T-helper 17 cell (primary cell): ENCODE results near the gene TRIM37. TPM values are rescaled to one million over a fixed set of nuclear protein-coding genes. Genes with fewer than 3 reads are reported as not detected.

Experiments used
- ATAC-seq: fragments of 150-1000 bp; cut with Tn5 transposase; 2 replicates; pipeline ENCODE4 v1.10.0; 2021; ENCODE audit warnings: mild to moderate bottlenecking, moderate library complexity
- DNase-seq, 3 donors: peaks; one replicate each; pipeline versions ENCODE4 v3.0.0 to v3.0.0-alpha.2; 2020 to 2021
- H3K9me3 ChIP-seq: one replicate; pipeline ENCODE4 v1.7.0; 2013; ENCODE audit warnings: low read length, mild to moderate bottlenecking; ENCODE audit not compliant: control insufficient read depth, poor library complexity, severe bottlenecking
- H3K27ac Mint-ChIP-seq: one replicate; pipeline ENCODE4 v1.8.0; 2022; ENCODE audit warnings: mild to moderate bottlenecking, moderate library complexity, mixed read lengths
- H3K27me3 Mint-ChIP-seq: one replicate; pipeline ENCODE4 v1.8.0; 2022; ENCODE audit warnings: mixed read lengths
- H3K36me3 Mint-ChIP-seq: one replicate; pipeline ENCODE4 v1.8.0; 2022; ENCODE audit warnings: low read depth, mixed read lengths
- H3K4me1 Mint-ChIP-seq: one replicate; pipeline ENCODE4 v1.8.0; 2022; ENCODE audit warnings: mild to moderate bottlenecking, mixed read lengths
- H3K4me3 Mint-ChIP-seq: one replicate; pipeline ENCODE4 v1.8.0; 2022; ENCODE audit warnings: mild to moderate bottlenecking, moderate library complexity, mixed read lengths
- total RNA-seq, 4 donors: library from RNA in 2 of 4; stranded (reverse) in 2 of 4; gene quantifications; one replicate each; pipeline ENCODE4 v1.2.3 and lab custom pipeline; 2022 to 2026

Gene TRIM37, protein sequence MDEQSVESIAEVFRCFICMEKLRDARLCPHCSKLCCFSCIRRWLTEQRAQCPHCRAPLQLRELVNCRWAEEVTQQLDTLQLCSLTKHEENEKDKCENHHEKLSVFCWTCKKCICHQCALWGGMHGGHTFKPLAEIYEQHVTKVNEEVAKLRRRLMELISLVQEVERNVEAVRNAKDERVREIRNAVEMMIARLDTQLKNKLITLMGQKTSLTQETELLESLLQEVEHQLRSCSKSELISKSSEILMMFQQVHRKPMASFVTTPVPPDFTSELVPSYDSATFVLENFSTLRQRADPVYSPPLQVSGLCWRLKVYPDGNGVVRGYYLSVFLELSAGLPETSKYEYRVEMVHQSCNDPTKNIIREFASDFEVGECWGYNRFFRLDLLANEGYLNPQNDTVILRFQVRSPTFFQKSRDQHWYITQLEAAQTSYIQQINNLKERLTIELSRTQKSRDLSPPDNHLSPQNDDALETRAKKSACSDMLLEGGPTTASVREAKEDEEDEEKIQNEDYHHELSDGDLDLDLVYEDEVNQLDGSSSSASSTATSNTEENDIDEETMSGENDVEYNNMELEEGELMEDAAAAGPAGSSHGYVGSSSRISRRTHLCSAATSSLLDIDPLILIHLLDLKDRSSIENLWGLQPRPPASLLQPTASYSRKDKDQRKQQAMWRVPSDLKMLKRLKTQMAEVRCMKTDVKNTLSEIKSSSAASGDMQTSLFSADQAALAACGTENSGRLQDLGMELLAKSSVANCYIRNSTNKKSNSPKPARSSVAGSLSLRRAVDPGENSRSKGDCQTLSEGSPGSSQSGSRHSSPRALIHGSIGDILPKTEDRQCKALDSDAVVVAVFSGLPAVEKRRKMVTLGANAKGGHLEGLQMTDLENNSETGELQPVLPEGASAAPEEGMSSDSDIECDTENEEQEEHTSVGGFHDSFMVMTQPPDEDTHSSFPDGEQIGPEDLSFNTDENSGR
- total RNA-seq (10 to 100 TPM; 24.1 to 26.1 TPM), total RNA-seq (lab: John Stamatoyannopoulos, UW) (49.3 to 91.3 reads per million in 2 donors)

DNA sequence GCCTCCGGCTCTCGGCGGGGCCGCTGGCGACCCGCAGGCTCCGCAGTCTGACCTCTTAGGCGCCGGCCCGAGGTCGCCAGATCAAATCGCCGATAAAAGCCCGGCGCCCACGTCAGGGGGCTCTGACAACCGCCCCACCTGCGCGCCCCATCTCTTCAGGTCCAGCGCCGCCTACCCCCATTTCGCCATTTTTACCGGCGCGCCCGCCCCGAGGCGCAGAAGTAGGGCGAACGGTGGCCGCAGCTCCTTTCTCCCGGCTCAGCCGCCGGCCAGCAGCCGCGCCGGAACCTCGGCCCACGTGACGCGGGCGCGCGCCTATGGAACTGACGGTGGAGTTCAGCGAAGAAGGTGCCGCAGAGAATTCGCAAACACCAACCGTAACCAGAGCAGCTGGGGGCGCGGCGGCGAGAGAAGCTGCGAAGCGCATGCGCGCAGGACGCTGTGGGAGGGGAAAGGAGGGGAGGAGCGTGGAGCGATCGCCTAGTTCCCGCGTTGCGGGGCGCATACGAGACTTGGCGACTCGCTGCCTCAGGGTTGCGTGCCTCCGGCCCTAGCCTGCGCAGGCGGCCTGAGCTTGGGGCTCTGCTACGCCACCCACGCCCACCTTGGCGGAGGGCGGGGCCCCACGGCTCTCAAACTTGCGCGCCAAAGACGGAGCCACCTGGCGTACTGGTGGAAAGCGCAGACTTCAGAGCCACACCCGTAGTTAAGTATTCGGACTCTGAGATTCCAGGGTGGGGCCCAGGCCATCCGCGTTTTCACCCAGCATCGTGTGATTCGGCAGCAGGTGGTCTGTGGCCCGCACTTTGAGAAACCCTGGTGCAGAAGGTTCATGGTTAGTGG lies at the start of gene TRIM37:
TRIM37 (minus strand) TSS at position 418 of the 843 bp plus-strand sequence. CDS start 419 bp downstream, outside the sequence.
- peak; percentile 97 to 98 (median 98) for DNase-seq
- peak; percentile 96 for ATAC-seq
- no peaks in the 10 kb centered on the region for H3K9me3 ChIP-seq
- Mint-ChIP-seq H3K36me3 (peaks cover 4% of the 10 kb centered on the region), H3K27me3 (no peaks in the 10 kb centered on the region), H3K4me3 (peak within 1 kb of the TSS; percentile 94), H3K4me1 (peaks cover 33% of the 10 kb centered on the region), H3K27ac (peak within 1 kb of the TSS; percentile 91)

- no peaks in the 10 kb centered on the region for H3K36me3 Mint-ChIP-seq
These were observed 48.9 kb upstream of the TRIM37 start, which contains the start of gene PRR11 for GRCh38 chr17:59155439-59156177. Gene PRR11 (plus strand): TSS chr17:59155746. CDS start chr17:59169753, 14,007 bp downstream.

GRCh38 chr17:59154721-59155438 lies 48.2 kb upstream of the TRIM37 start, which contains the start of gene SKA2:
Gene SKA2 (minus strand): TSS chr17:59155186. CDS start chr17:59155163, 23 bp downstream.
- ATAC-seq = peak; percentile 85
- DNase-seq = peak; percentile 83 to 96 (median 91)
- Mint-ChIP-seq H3K27me3 (no peaks in the 10 kb centered on the region), H3K4me3 (no peak within 1 kb of the TSS), H3K27ac (no peak within 1 kb of the TSS), H3K4me1 (peaks cover 27% of the 10 kb centered on the region), H3K36me3 (no peaks in the 10 kb centered on the region)
- no peaks in the 10 kb centered on the region for H3K9me3 ChIP-seq

More at GRCh38 chr17:59155439-59156177, 48.9 kb upstream of the TRIM37 start, which contains the start of gene PRR11:
- peaks cover 25% of the 10 kb centered on the region for H3K4me1 Mint-ChIP-seq
- DNase-seq = peak; percentile 76 to 90 (median 79)
- H3K27ac Mint-ChIP-seq = no peak within 1 kb of the TSS
- peak within 1 kb of the TSS; percentile 5 for H3K4me3 Mint-ChIP-seq
- peak; percentile 88 for ATAC-seq
- H3K9me3 ChIP-seq = no peaks in the 10 kb centered on the region
- H3K27me3 Mint-ChIP-seq = no peaks in the 10 kb centered on the region

DNA sequence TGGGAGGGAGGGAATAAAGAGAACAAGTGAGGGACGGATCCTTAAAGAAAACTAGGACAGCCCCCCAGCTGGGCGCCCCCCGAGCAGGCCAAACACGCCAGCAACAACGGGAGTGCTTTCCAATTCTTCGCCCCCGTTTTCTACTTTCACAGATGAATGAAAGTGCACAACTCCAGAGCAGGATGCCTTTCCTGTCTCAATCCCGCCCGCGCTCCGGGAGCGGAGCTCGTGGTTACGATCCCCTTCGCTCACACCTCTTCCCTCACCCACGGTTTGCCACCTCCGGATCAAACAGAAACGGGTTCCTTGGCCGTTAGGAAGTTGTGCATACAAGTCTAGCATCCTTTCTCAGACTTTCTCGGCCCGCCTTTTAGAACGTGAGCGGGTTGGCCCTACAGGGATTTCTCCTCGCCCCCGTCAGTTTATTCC lies 47.6 kb upstream of the TRIM37 start:
- peak in 2 of 3 donors; percentile 16 to 21 for DNase-seq
- H3K27me3 Mint-ChIP-seq = no peaks in the 10 kb centered on the region

GRCh38 chr17:59152925-59153324 lies 46.2 kb upstream of the TRIM37 start:
- H3K36me3 Mint-ChIP-seq = no peaks in the 10 kb centered on the region
- no peaks in the 10 kb centered on the region for H3K9me3 ChIP-seq
- no peak overlapping the region for H3K27ac Mint-ChIP-seq
- no peaks in the 10 kb centered on the region for H3K27me3 Mint-ChIP-seq
- ATAC-seq (no peak), DNase-seq (no peak)
- H3K4me1 Mint-ChIP-seq = peaks cover 24% of the 10 kb centered on the region
- no peak overlapping the region for H3K4me3 Mint-ChIP-seq

More for the DNA sequence above, 47.6 kb upstream of the TRIM37 start:
- H3K4me1 Mint-ChIP-seq = peaks cover 27% of the 10 kb centered on the region
- H3K4me3 Mint-ChIP-seq = no peak overlapping the region
- H3K36me3 Mint-ChIP-seq = no peaks in the 10 kb centered on the region
- H3K27ac Mint-ChIP-seq = no peak overlapping the region
- H3K9me3 ChIP-seq = no peaks in the 10 kb centered on the region
- ATAC-seq = no peak

DNA sequence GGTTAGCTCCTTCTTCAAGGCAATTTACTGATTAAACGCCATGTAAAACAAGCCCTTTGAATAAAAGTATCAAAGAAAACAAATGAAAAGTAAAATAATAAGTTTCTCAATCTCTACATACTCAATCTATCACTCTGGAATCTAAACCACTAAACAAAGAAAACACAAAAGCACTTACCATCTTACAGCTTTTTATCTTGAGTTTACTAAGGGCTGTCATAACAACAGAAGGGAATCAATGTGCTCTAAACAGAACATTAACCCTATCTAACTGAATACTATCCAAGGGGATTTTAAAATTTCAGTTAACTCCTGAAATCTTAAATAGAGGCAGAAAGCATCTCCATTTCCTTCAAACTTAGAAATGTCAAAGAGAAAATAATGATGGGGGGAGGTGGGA lies 44.9 kb upstream of the TRIM37 start:
- H3K36me3 Mint-ChIP-seq = no peaks in the 10 kb centered on the region
- H3K27ac Mint-ChIP-seq = peak overlapping the region; percentile 72
- DNase-seq (no peak), ATAC-seq (no peak)
- H3K4me1 Mint-ChIP-seq = peaks cover 22% of the 10 kb centered on the region
- H3K27me3 Mint-ChIP-seq = no peaks in the 10 kb centered on the region
- no peaks in the 10 kb centered on the region for H3K9me3 ChIP-seq
- H3K4me3 Mint-ChIP-seq = no peak overlapping the region

DNA sequence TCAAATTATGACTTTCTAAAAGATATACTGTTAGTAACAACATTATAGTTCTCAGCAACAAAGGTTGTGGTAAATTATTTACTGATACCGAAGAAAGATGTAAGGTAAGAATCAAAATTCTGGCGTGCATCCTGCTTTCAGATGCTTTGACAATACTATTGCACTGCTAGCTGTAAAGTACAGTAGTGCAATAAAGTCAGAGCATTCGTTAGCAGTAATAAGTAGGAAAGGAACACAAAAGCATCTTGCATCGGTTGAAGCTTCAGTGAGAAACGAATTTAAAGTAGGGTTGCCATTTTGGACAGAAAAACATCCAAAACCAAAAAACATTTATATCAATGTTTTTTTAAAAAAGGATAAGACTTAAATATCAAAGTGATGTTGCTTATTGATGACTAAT lies 44.3 kb upstream of the TRIM37 start:
- no peaks in the 10 kb centered on the region for H3K9me3 ChIP-seq
- peak overlapping the region; percentile 72 for H3K27ac Mint-ChIP-seq
- peaks cover 22% of the 10 kb centered on the region for H3K4me1 Mint-ChIP-seq
- H3K4me3 Mint-ChIP-seq = no peak overlapping the region
- DNase-seq (no peak), ATAC-seq (no peak)
- H3K36me3 Mint-ChIP-seq = no peaks in the 10 kb centered on the region
- H3K27me3 Mint-ChIP-seq = no peaks in the 10 kb centered on the region

DNA sequence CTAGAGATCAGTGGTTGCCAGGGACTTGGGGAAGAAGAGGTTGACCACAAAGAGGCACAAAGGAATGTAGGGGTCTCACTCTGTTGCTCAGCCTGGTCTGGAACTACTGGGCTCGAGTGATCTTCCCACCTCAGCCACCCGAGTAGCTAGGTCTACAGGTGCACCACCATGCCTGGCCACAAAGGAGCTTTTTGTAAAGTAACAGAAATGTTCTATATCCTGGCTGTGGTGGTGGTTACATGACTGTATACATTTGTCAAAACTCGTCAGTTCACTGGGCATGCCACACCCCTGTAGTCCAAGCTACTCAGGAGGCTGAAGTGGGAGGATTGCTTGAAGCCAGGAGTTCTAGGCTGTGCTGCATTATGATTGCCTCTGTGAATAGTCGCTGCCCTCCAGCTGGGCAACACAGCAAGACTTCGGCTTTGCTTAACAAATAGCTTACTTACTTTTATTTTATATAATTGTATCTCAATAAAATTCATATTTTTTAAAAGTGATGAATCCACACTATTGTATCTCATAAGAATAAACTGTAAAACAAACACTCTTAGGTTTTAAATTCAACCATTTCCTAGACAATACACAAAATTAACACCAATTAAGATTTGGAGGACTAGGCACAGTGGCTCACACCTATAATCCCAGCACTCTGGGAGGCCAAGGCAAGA lies 43.3 kb upstream of the TRIM37 start:
- ATAC-seq (peak; percentile 10), DNase-seq (no peak)
- Mint-ChIP-seq H3K4me3 (no peak overlapping the region), H3K27ac (peak overlapping the region; percentile 4), H3K4me1 (peaks cover 22% of the 10 kb centered on the region), H3K36me3 (no peaks in the 10 kb centered on the region), H3K27me3 (no peaks in the 10 kb centered on the region)
- no peaks in the 10 kb centered on the region for H3K9me3 ChIP-seq

- Mint-ChIP-seq H3K27ac (peak overlapping the region; percentile 4), H3K27me3 (no peaks in the 10 kb centered on the region), H3K36me3 (no peaks in the 10 kb centered on the region), H3K4me3 (no peak overlapping the region), H3K4me1 (peaks cover 22% of the 10 kb centered on the region)
- ATAC-seq (no peak), DNase-seq (no peak)
- H3K9me3 ChIP-seq = no peaks in the 10 kb centered on the region
These were observed 42.4 kb upstream of the TRIM37 start for GRCh38 chr17:59149051-59149450.

- no peak overlapping the region for H3K27ac Mint-ChIP-seq
- H3K4me3 Mint-ChIP-seq = no peak overlapping the region
- ATAC-seq (no peak), DNase-seq (no peak)
- no peaks in the 10 kb centered on the region for H3K27me3 Mint-ChIP-seq
- no peaks in the 10 kb centered on the region for H3K9me3 ChIP-seq
- no peaks in the 10 kb centered on the region for H3K36me3 Mint-ChIP-seq
- peaks cover 6% of the 10 kb centered on the region for H3K4me1 Mint-ChIP-seq
These were observed 39.0 kb upstream of the TRIM37 start for GRCh38 chr17:59145571-59146096.

DNA sequence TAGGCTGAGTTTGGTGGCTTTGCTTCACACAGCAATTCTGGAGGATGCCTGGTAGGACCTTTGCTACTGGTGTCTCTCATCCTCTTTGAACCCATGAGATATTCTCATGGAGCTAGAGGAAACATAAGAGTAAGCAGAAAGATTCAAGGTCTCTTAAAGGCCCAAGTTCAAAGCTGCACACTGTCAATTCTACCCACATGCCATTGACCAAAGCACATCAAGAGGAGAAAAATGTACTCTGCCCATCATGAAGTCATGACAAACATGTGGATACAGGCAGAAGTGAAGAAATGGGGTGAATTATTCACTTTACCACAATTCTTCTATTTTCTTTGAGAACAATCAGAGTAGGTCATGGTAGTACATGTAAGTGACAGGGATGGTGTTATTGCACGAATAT lies 35.2 kb upstream of the TRIM37 start:
- peaks cover 2% of the 10 kb centered on the region for H3K4me1 Mint-ChIP-seq
- H3K27me3 Mint-ChIP-seq = no peaks in the 10 kb centered on the region
- DNase-seq (no peak), ATAC-seq (no peak)
- no peak overlapping the region for H3K27ac Mint-ChIP-seq
- H3K36me3 Mint-ChIP-seq = no peaks in the 10 kb centered on the region
- H3K9me3 ChIP-seq = no peaks in the 10 kb centered on the region
- no peak overlapping the region for H3K4me3 Mint-ChIP-seq
